HepG2 (cell line): ENCODE results near the gene HIPK3. TPM values are rescaled to one million over a fixed set of nuclear protein-coding genes. Genes with fewer than 3 reads are reported as not detected.

Experiments used
- ATAC-seq: fragments of 200-7000 bp; cut with Tn5 transposase; 3 replicates; pipeline ENCODE4 v1.9.1; 2020; ENCODE audit warnings: mild to moderate bottlenecking, moderate library complexity
- BruUV-seq: library from RNA; stranded (reverse); fragments of 400-500 nt; replicated peaks from 2 replicates; lab custom pipeline; 2021; lab: Mats Ljungman, UMichigan
- CTCF ChIA-PET: fragments of 300-600 bp; formaldehyde crosslinking; extraction: SDS; loops from one replicate; lab custom pipeline; 2021; ENCODE audit warnings: low total read pairs, inconsistent platforms, low intra/inter-chr PET ratio; lab: Yijun Ruan, JAX
- POLR2A ChIA-PET: fragments of 350-600 bp; sonication (Branson Sonifier 250); formaldehyde crosslinking; loops from one replicate; lab custom pipeline; 2020; ENCODE audit warnings: antibody characterized with exemption, inconsistent platforms; lab: Yijun Ruan, JAX
- DNase-seq: peaks from one replicate; pipeline ENCODE4 v3.0.0-alpha.2; 2015; ENCODE audit warnings: low spot score
- FAIRE-seq: peaks from 3 replicates; lab custom pipeline; 2011; peaks lifted over from hg19 to GRCh38; lab: Jason Lieb, UNC
- H2AFZ ChIP-seq: one replicate; pipeline ENCODE4 v1.6.1; 2011; ENCODE audit warnings: low read length, inconsistent platforms
- H3K27ac ChIP-seq: fragments of 300-600 bp; 3 replicates; pipeline ENCODE4 v1.8.0; 2011; ENCODE audit warnings: mixed run types, mild to moderate bottlenecking, mixed read lengths, low read length, inconsistent platforms; ENCODE audit not compliant: insufficient read depth; ENCODE audit errors: extremely low read length
- H3K27me3 ChIP-seq, 2 experiments: fragments of 200-600 bp in 1 of 2; 2 replicates in 1 of 2; 3 replicates in 1 of 2; pipeline versions ENCODE4 v1.6.0 to v1.8.0; 2011; ENCODE audit warnings: low read length in 2 of 2, mild to moderate bottlenecking in 2 of 2, moderate library complexity in 2 of 2, inconsistent platforms in 1 of 2; ENCODE audit not compliant: insufficient read depth in 2 of 2, control insufficient read depth in 1 of 2
- H3K36me3 ChIP-seq, 2 experiments: fragments of 200-600 bp in 1 of 2; replicated peaks in 1 of 2; 2 replicates in 1 of 2; 3 replicates in 1 of 2; pipeline versions ENCODE4 v1.5.1 to v1.8.0; 2011; ENCODE audit warnings: low read length in 2 of 2, inconsistent platforms in 1 of 2; ENCODE audit not compliant: insufficient read depth in 2 of 2, control insufficient read depth in 1 of 2
- H3K4me1 ChIP-seq: 2 replicates; pipeline ENCODE4 v1.5.1; 2012; ENCODE audit warnings: low read length, inconsistent platforms; ENCODE audit not compliant: insufficient read depth
- H3K4me2 ChIP-seq: 2 replicates; pipeline ENCODE4 v1.6.0; 2011; ENCODE audit warnings: low read depth, low read length, inconsistent platforms
- H3K4me3 ChIP-seq, 3 experiments: fragments of 200-600 bp in 1 of 3; sonication (generic), shearing (Covaris generic) in 1 of 3; replicated peaks in 1 of 3; 2 replicates each; pipeline ENCODE4 v1.5.1; 2011 to 2016; ENCODE audit warnings: low read length in 3 of 3, inconsistent platforms in 2 of 3, low read depth in 2 of 3, mild to moderate bottlenecking in 2 of 3, control low read depth in 1 of 3, mixed read lengths in 1 of 3; ENCODE audit not compliant: insufficient read depth in 1 of 3
- H3K79me2 ChIP-seq: one replicate; pipeline ENCODE4 v1.6.1; 2011; ENCODE audit warnings: low read length, inconsistent platforms; ENCODE audit not compliant: insufficient read depth
- H3K9ac ChIP-seq: 2 replicates; pipeline ENCODE4 v1.6.0; 2011; ENCODE audit warnings: mild to moderate bottlenecking, low read depth, low read length, inconsistent platforms; ENCODE audit not compliant: insufficient read depth
- H3K9me3 ChIP-seq: 2 replicates; pipeline ENCODE4 v1.5.1; 2012; ENCODE audit warnings: mild to moderate bottlenecking, low read length
- H4K20me1 ChIP-seq: 2 replicates; pipeline ENCODE4 v1.6.0; 2011; ENCODE audit warnings: inconsistent platforms, mild to moderate bottlenecking, low read length, moderate library complexity; ENCODE audit not compliant: insufficient read depth
- ERF ChIP-seq: IDR thresholded peaks from 2 replicates; pipeline ENCODE4 v1.6.1; 2018; ENCODE audit warnings: missing biosample characterization, missing genetic modification reagents
- MAFK ChIP-seq, 2 experiments: IDR thresholded peaks in 1 of 2; conservative IDR thresholded peaks in 1 of 2; 2 replicates each; pipeline ENCODE4 v1.6.1; 2011; ENCODE audit warnings: improper control_type of control experiment in 2 of 2, low read length in 2 of 2
- MXI1 ChIP-seq: IDR thresholded peaks from 3 replicates; pipeline ENCODE4 v1.6.1; 2012; ENCODE audit warnings: low read depth, low read length, inconsistent platforms, borderline replicate concordance
- RNF2 ChIP-seq: fragments of 450-650 bp; conservative IDR thresholded peaks from 2 replicates; pipeline ENCODE4 v1.6.1; 2016; ENCODE audit warnings: low read depth
- TAF1 ChIP-seq: sonication (generic); formaldehyde crosslinking; IDR thresholded peaks from 2 replicates; pipeline ENCODE4 v1.4.0; 2020; ENCODE audit warnings: missing genetic modification reagents
- TCF7L2 ChIP-seq: IDR thresholded peaks from 2 replicates; pipeline ENCODE4 v1.6.1; 2011; ENCODE audit warnings: mild to moderate bottlenecking, low read depth, low read length, moderate library complexity
- ZBTB38 ChIP-seq: sonication (generic); formaldehyde crosslinking; IDR thresholded peaks from 2 replicates; pipeline ENCODE4 v1.5.1; 2020; ENCODE audit warnings: mild to moderate bottlenecking, missing genetic modification reagents
- ZNF225 ChIP-seq: sonication (generic); formaldehyde crosslinking; IDR thresholded peaks from 2 replicates; pipeline ENCODE4 v1.4.0; 2020; ENCODE audit warnings: mild to moderate bottlenecking, missing genetic modification reagents
- ZNF34 ChIP-seq: sonication (generic); formaldehyde crosslinking; IDR thresholded peaks from 2 replicates; pipeline ENCODE4 v1.4.0; 2020; ENCODE audit warnings: mild to moderate bottlenecking, missing genetic modification reagents, borderline replicate concordance
- ZNF383 ChIP-seq: sonication (generic); formaldehyde crosslinking; IDR thresholded peaks from 2 replicates; pipeline ENCODE4 v1.4.0; 2020; ENCODE audit warnings: missing genetic modification reagents, mild to moderate bottlenecking, borderline replicate concordance
- ZNF460 ChIP-seq: sonication (generic); formaldehyde crosslinking; IDR thresholded peaks from 2 replicates; pipeline ENCODE4 v1.5.1; 2020; ENCODE audit warnings: missing genetic modification reagents, mild to moderate bottlenecking, borderline replicate concordance
- WGBS: methylation state at CpG from one replicate; pipeline ENCODE4 v1.1.6; 2017; ENCODE audit warnings: low lambda C conversion rate; 5-methylcytosine and 5-hydroxymethylcytosine counted together
- in situ Hi-C: cut with HindIII; loops from 2 replicates; pipeline ENCODE4 v1.10.0; 2017; ENCODE audit warnings: low pct_unique_long_range_greater_than_20kb; ENCODE audit not compliant: extremely low pct_ligation_motif_present
- intact Hi-C: fragments of 100-400 bp; cut with micrococcal nuclease; formaldehyde crosslinking; loops from one replicate; pipeline ENCODE4 v1.10.0; 2022; ENCODE audit not compliant: unreplicated experiment
- polyA plus RNA-seq, 8 experiments: library from polyadenylated mRNA; depleted of rRNA in 3 of 8; stranded (reverse) in 7 of 8; unstranded in 1 of 8; fragments of >200 nt; fragmentation: Illumina TruSeq in 4 of 8; extraction: Trizol in 4 of 8; gene quantifications; 2 replicates each; pipeline versions ENCODE4 v1.2.1 to v1.2.3, GENCODE V29; 2011 to 2016; ENCODE audit warnings: low read depth in 4 of 8, missing spikeins in 1 of 8, mixed read lengths in 1 of 8; ENCODE audit not compliant: insufficient read depth in 1 of 8
- total RNA-seq, 5 experiments: library from RNA; depleted of rRNA; stranded (reverse); fragments of >200 nt; fragmentation: Illumina TruSeq; extraction: Trizol; gene quantifications; 2 replicates each; pipeline ENCODE4 v1.2.3, GENCODE V29; 2016; ENCODE audit warnings: low read depth in 1 of 5
- TF ChIP-seq, protein P1 (sequence below): sonication (generic); formaldehyde crosslinking; conservative IDR thresholded peaks from 2 replicates; pipeline ENCODE4 v1.4.0; 2020; ENCODE audit warnings: missing genetic modification reagents

HIPK3 gene
- total and polyA plus RNA-seq, 2 of the 13 experiments (the other 11 are each of a cell fraction or from before 2014, with no cell fraction given) = 20.5 to 44.3 TPM

DNA sequence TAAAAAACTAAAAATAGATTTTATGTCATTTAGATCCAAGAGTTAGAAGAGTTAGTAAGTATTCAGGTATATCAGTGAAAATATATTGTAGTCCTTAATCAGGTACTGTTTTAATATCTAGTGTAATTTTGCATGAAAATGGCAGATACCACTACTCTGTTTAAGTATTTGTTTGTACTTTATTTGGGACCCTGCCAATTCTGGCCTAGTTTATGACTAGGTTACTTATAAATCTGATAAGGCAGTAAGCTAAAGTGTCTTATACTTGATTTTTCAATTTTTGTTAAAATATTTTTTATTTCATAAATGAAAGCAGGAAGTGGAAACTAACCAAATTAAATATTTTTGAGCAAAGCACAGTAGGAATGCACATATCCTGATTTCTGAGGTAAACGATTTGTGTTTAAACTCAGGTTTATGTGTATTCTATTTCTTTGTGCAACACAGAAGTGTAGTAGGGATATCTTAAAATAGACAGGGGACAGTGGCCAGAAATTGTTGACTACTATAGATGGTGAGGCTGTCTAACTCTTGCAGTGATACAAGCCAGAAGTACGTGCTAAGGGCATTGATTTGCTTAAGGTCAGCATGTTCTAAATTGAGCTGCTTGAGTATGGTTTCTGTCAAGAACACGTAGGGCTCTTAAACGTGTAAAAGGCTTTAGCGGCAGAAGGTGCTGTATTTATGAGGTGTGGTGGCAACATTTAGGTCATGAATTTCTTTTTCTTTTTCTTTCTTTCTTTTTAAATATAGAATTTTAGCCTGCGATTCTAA, 34.0 kb downstream of the HIPK3 start:
- H3K4me2 ChIP-seq = no peak overlapping the region
- POLR2A ChIA-PET = no interaction called here
- no peaks in the 10 kb centered on the region for H3K9me3 ChIP-seq
- no peak overlapping the region for H3K9ac ChIP-seq
- intact Hi-C loops (no loop called here), in situ Hi-C loops (no loop called here)
- DNase-seq = no peak
- H3K27me3 ChIP-seq = no peaks in the 10 kb centered on the region
- H4K20me1 ChIP-seq = no peaks in the 10 kb centered on the region
- CTCF ChIA-PET = no interaction called here
- H3K4me1 ChIP-seq = no peaks in the 10 kb centered on the region
- 94% methylated on average over 6 of the region's 6 CpGs for WGBS
- H3K4me3 ChIP-seq = no peak overlapping the region
- H2AFZ ChIP-seq = no peak overlapping the region
- TF ChIP-seq ZNF383 (CRISPR knock-in tag) = no peak
- TF ChIP-seq ZNF34 (CRISPR knock-in tag) = no peak
- TF ChIP-seq ERF (CRISPR knock-in tag) = no peak
- no peak for TF ChIP-seq ZNF225 (CRISPR knock-in tag)
- no peak for ATAC-seq
- H3K27ac ChIP-seq = no peak overlapping the region
- H3K36me3 ChIP-seq = peaks cover 0 to 14% of the 10 kb centered on the region in 2 experiments; a peak in 3 of 5 replicates
- peaks cover 19% of the 10 kb centered on the region for H3K79me2 ChIP-seq
- no TSS peak for BruUV-seq
- no peak for FAIRE-seq

DNA sequence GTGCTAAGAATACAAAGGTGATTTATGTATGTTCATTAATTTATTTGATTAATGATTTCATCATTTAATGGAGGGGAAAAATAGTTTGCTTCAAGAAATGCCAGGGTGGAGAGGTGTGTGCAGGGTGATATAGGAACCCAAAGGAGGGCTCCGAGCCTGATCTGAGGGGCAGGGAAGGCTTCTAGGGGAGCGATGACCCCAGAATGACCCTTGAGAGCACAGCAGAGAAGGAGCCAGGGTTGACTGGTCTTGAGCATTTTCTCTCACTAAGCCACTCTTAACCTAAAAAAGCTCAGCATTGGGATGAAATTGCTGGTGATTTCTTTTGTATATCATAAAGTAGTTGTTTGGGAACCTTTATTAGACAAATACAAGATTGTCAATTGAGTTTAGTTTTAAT, 35.1 kb downstream of the HIPK3 start:
- ChIA-PET POLR2A (no interaction called here), CTCF (no interaction called here)
- Histone ChIP-seq H3K4me3 (no peak overlapping the region), H3K27ac (no peak overlapping the region), H3K36me3 (peaks cover 0 to 6% of the 10 kb centered on the region in 2 experiments; a peak in 1 of 5 replicates), H3K9me3 (no peaks in the 10 kb centered on the region), H3K4me1 (no peaks in the 10 kb centered on the region), H4K20me1 (no peaks in the 10 kb centered on the region), H3K79me2 (peaks cover 22% of the 10 kb centered on the region), H3K4me2 (no peak overlapping the region), H2AFZ (no peak overlapping the region), H3K27me3 (no peaks in the 10 kb centered on the region), H3K9ac (no peak overlapping the region)
- BruUV-seq = no TSS peak
- FAIRE-seq (no peak), ATAC-seq (no peak), DNase-seq (no peak)
- in situ Hi-C loops (no loop called here), intact Hi-C loops (no loop called here)
- WGBS = 100% methylated on average over 2 of the region's 2 CpGs
- TF ChIP-seq TAF1 (CRISPR knock-in tag) (no peak), ZBTB38 (CRISPR knock-in tag) (no peak), MXI1 (no peak), RNF2 (no peak), MAFK (conservative IDR thresholded peaks at IDR 0.05 in 1 of 2, IDR thresholded peaks at IDR 0.05 in 1 of 2; ENCODE audit: low read length in 2 of 2) (no peak), TCF7L2 (no peak), ZNF460 (CRISPR knock-in tag) (no peak)
- TF ChIP-seq, protein P1, sequence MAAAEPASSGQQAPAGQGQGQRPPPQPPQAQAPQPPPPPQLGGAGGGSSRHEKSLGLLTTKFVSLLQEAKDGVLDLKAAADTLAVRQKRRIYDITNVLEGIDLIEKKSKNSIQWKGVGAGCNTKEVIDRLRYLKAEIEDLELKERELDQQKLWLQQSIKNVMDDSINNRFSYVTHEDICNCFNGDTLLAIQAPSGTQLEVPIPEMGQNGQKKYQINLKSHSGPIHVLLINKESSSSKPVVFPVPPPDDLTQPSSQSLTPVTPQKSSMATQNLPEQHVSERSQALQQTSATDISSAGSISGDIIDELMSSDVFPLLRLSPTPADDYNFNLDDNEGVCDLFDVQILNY = no peak
- TF ChIP-seq, all 625 proteins: peak for 0
